Stimulated activated CD8-positive, alpha-beta memory T cell treated with anti-CD3 and anti-CD28 coated beads, Interleukin-7, amount 100 ng/mL, for 24 hours (primary cell): ENCODE results near the gene HRH3.

Experiments
- DNase-seq: peaks from one replicate; pipeline ENCODE4 v3.0.0-alpha.2; 2020; ENCODE audit warnings: low read depth

The HRH3 gene

GRCh38 chr20:62215020-62215990 is 4.8 kb downstream of the HRH3 start:
- DNase-seq = no peak

- DNase-seq = no peak
Measured at GRCh38 chr20:62214067-62214466, 6.0 kb downstream of the HRH3 start.

GRCh38 chr20:62212299-62212698 is 7.8 kb downstream of the HRH3 start:
- no peak for DNase-seq

- DNase-seq = no peak
Measured at GRCh38 chr20:62211769-62212288, 8.2 kb downstream of the HRH3 start.

- no peak for DNase-seq
Measured at GRCh38 chr20:62211216-62211615, 8.9 kb downstream of the HRH3 start.

- no peak for DNase-seq
Measured at GRCh38 chr20:62210496-62210855, 9.6 kb downstream of the HRH3 start.

- no peak for DNase-seq
Measured at GRCh38 chr20:62209850-62210495, 10.1 kb downstream of the HRH3 start.

GRCh38 chr20:62208795-62209755 is 11.0 kb downstream of the HRH3 start:
- no peak for DNase-seq

GRCh38 chr20:62208061-62208794 is 11.8 kb downstream of the HRH3 start:
- DNase-seq = no peak

GRCh38 chr20:62206388-62206775 is 13.7 kb downstream of the HRH3 start:
- DNase-seq = no peak

- DNase-seq = no peak
Measured at GRCh38 chr20:62205618-62206387, 14.3 kb downstream of the HRH3 start.

- DNase-seq = no peak
Measured at GRCh38 chr20:62203378-62204030, 16.6 kb downstream of the HRH3 start.

- no peak for DNase-seq
Measured at GRCh38 chr20:62202676-62203377, 17.3 kb downstream of the HRH3 start.

- no peak for DNase-seq
Measured at GRCh38 chr20:62202083-62202395, 18.0 kb downstream of the HRH3 start.

GRCh38 chr20:62201173-62202082 is 18.6 kb downstream of the HRH3 start:
- no peak for DNase-seq

- no peak for DNase-seq
Measured at GRCh38 chr20:62200491-62201172, 19.4 kb downstream of the HRH3 start.

GRCh38 chr20:62198931-62199330 is 21.1 kb downstream of the HRH3 start:
- DNase-seq = no peak

GRCh38 chr20:62198496-62198895 is 21.6 kb downstream of the HRH3 start:
- no peak for DNase-seq
